Mesenchymal stem cell (in vitro differentiated cells and primary cell): Measurements from ENCODE around the gene CRYZ.

Experiments used
- DNase-seq: peaks from one replicate; pipeline ENCODE4 v3.0.0-alpha.2; 2013
- H2AFZ ChIP-seq: one replicate; pipeline ENCODE4 v1.6.1; 2013; ENCODE audit warnings: low read depth, mild to moderate bottlenecking, control low read depth, inconsistent platforms, low read length, moderate library complexity
- H2AK5ac ChIP-seq: 2 replicates; pipeline ENCODE4 v1.6.1; 2013; ENCODE audit warnings: low read length, moderate library complexity, mild to moderate bottlenecking, inconsistent platforms; ENCODE audit not compliant: severe bottlenecking
- H2BK120ac ChIP-seq: one replicate; pipeline ENCODE4 v1.6.1; 2013; ENCODE audit warnings: low read depth, mild to moderate bottlenecking, inconsistent platforms, low read length, moderate library complexity
- H2BK12ac ChIP-seq, 2 experiments: one replicate each; pipeline ENCODE4 v1.6.1; 2013; ENCODE audit warnings: inconsistent platforms in 2 of 2, low read length in 2 of 2, mild to moderate bottlenecking in 2 of 2, moderate library complexity in 2 of 2, control low read depth in 1 of 2
- H2BK15ac ChIP-seq: one replicate; pipeline ENCODE4 v1.6.1; 2013; ENCODE audit warnings: mild to moderate bottlenecking, low read depth, inconsistent platforms; ENCODE audit not compliant: poor library complexity, severe bottlenecking
- H2BK5ac ChIP-seq: 2 replicates; pipeline ENCODE4 v1.6.1; 2013; ENCODE audit warnings: low read depth, mild to moderate bottlenecking, low read length, control low read depth, inconsistent platforms; ENCODE audit not compliant: poor library complexity, severe bottlenecking
- H3K14ac ChIP-seq, 2 experiments: one replicate each; pipeline ENCODE4 v1.6.1; 2013; ENCODE audit warnings: inconsistent platforms in 2 of 2, low read length in 2 of 2, control low read depth in 1 of 2, mild to moderate bottlenecking in 1 of 2, moderate library complexity in 1 of 2
- H3K18ac ChIP-seq, 2 experiments: one replicate each; pipeline ENCODE4 v1.6.1; 2013; ENCODE audit warnings: inconsistent platforms in 2 of 2, low read length in 2 of 2, control low read depth in 1 of 2, low read depth in 1 of 2, mild to moderate bottlenecking in 1 of 2
- H3K23ac ChIP-seq, 2 experiments: one replicate each; pipeline ENCODE4 v1.6.1; 2013; ENCODE audit warnings: inconsistent platforms in 2 of 2, low read length in 2 of 2, mild to moderate bottlenecking in 2 of 2, moderate library complexity in 2 of 2, control low read depth in 1 of 2
- H3K27ac ChIP-seq: 2 replicates; pipeline ENCODE4 v1.5.1; 2013; ENCODE audit warnings: mild to moderate bottlenecking, moderate library complexity, low read length, control low read depth, inconsistent platforms; ENCODE audit not compliant: poor library complexity, severe bottlenecking
- H3K27me3 ChIP-seq, 2 experiments: 2 replicates each; pipeline versions ENCODE4 v1.6.1 to v1.7.0; 2013; ENCODE audit warnings: low read length in 2 of 2, mild to moderate bottlenecking in 2 of 2, moderate library complexity in 2 of 2, control low read depth in 1 of 2, inconsistent platforms in 1 of 2; ENCODE audit not compliant: control insufficient read depth in 1 of 2, insufficient read depth in 1 of 2
- H3K36me3 ChIP-seq, 2 experiments: 2 replicates each; pipeline versions ENCODE4 v1.6.1 to v1.7.0; 2013; ENCODE audit warnings: low read length in 2 of 2, control low read depth in 1 of 2, inconsistent platforms in 1 of 2, low read depth in 1 of 2, mild to moderate bottlenecking in 1 of 2; ENCODE audit not compliant: insufficient read depth in 2 of 2, control insufficient read depth in 1 of 2
- H3K4ac ChIP-seq, 2 experiments: one replicate each; pipeline ENCODE4 v1.6.1; 2013; ENCODE audit warnings: inconsistent platforms in 2 of 2, low read length in 2 of 2, mild to moderate bottlenecking in 2 of 2, moderate library complexity in 2 of 2, control low read depth in 1 of 2, low read depth in 1 of 2
- H3K4me1 ChIP-seq: 2 replicates; pipeline ENCODE4 v1.6.1; 2013; ENCODE audit warnings: low read depth, low read length, control low read depth; ENCODE audit not compliant: control insufficient read depth, insufficient read depth
- H3K4me2 ChIP-seq: 2 replicates; pipeline ENCODE4 v1.6.1; 2013; ENCODE audit warnings: low read length, mild to moderate bottlenecking, inconsistent platforms; ENCODE audit not compliant: poor library complexity, severe bottlenecking
- H3K4me3 ChIP-seq, 2 experiments: 2 replicates each; pipeline versions ENCODE4 v1.5.1 to v1.7.0; 2013; ENCODE audit warnings: low read length in 2 of 2, mild to moderate bottlenecking in 2 of 2, control low read depth in 1 of 2, low read depth in 1 of 2; ENCODE audit not compliant: insufficient read depth in 1 of 2
- H3K79me1 ChIP-seq: replicated peaks from 2 replicates; pipeline ENCODE4 v1.6.1; 2013; ENCODE audit warnings: mild to moderate bottlenecking, control low read depth, low read length, inconsistent platforms; ENCODE audit not compliant: poor library complexity, severe bottlenecking
- H3K9ac ChIP-seq: 2 replicates; pipeline ENCODE4 v1.7.0; 2013; ENCODE audit warnings: mild to moderate bottlenecking, low read length, moderate library complexity
- H3K9me3 ChIP-seq: 2 replicates; pipeline ENCODE4 v1.7.0; 2013; ENCODE audit warnings: mild to moderate bottlenecking, low read length; ENCODE audit not compliant: control insufficient read depth
- H4K8ac ChIP-seq: one replicate; pipeline ENCODE4 v1.6.1; 2013; ENCODE audit warnings: inconsistent platforms, mild to moderate bottlenecking, low read length, moderate library complexity
- H4K91ac ChIP-seq: one replicate; pipeline ENCODE4 v1.6.1; 2013; ENCODE audit warnings: mild to moderate bottlenecking, low read length, inconsistent platforms
- WGBS: methylation state at CpG from one replicate; pipeline ENCODE4 v1.1.7; 2013; ENCODE audit warnings: mixed read lengths; 5-methylcytosine and 5-hydroxymethylcytosine counted together

Gene CRYZ

DNA sequence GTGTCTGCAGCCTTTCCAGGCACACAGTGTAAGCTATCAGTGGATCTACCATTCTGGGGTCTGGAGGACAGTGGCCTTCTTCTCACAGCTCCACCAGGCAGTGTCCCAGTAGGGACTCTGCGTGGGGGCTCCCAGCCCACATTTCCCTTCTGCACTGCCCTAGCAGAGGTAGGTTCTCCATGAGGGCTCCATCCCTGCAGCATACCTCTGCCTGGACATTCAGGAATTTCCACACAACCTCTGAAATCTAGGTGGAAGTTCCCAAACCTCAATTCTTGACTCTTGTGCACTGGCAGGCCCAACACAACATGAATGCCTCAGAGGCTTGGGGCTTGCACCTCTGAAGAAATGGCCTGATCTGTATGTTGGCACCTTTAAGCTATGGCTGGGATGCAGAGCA lies 6.8 kb downstream of the CRYZ start:
- Histone ChIP-seq H3K4me3 (no peak overlapping the region), H4K91ac (no peak overlapping the region), H4K8ac (no peak overlapping the region), H3K4ac (no peak overlapping the region), H3K23ac (no peak overlapping the region), H3K36me3 (peaks cover 7 to 43% of the 10 kb centered on the region in 2 experiments), H3K79me1 (peaks cover 4% of the 10 kb centered on the region), H2BK5ac (no peak overlapping the region), H3K9ac (no peak overlapping the region), H3K9me3 (no peaks in the 10 kb centered on the region), H3K27ac (no peak overlapping the region), H3K18ac (no peak overlapping the region), H2AK5ac (no peak overlapping the region), H2BK120ac (no peak overlapping the region), H3K4me2 (no peak overlapping the region), H3K27me3 (no peaks in the 10 kb centered on the region), H2BK15ac (no peak overlapping the region), H2AFZ (no peak overlapping the region), H2BK12ac (no peak overlapping the region), H3K14ac (no peak overlapping the region), H3K4me1 (peaks cover 4% of the 10 kb centered on the region)
- DNase-seq: no peak
- WGBS: 77% methylated on average over 1 of the region's 1 CpG

DNA sequence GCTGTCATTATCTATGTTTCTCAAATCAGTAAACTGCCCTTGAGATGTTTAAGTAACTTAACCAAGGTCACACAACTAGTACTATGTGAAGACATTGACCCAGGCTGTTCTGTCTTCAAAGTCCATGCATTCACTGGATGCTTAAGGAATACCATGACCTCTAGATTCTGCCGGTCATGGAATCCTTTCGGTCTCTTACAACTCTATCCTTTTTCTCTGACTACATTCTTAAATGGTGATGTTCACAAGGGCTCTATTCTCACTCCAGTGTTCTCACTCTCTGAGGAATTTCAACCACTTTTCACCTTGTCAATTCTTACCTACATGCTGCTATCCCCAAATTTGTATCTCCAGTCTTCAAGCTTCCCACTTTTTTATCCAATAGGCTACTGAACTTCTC lies 15.2 kb downstream of the CRYZ start:
- DNase-seq: no peak
- Histone ChIP-seq H3K18ac (no peak overlapping the region), H3K27ac (no peak overlapping the region), H2BK5ac (no peak overlapping the region), H4K91ac (no peak overlapping the region), H3K4ac (no peak overlapping the region), H2BK12ac (no peak overlapping the region), H4K8ac (no peak overlapping the region), H3K27me3 (no peaks in the 10 kb centered on the region), H3K79me1 (peaks cover 3% of the 10 kb centered on the region), H3K14ac (no peak overlapping the region), H3K4me1 (peaks cover 1% of the 10 kb centered on the region), H3K9me3 (no peaks in the 10 kb centered on the region), H3K9ac (no peak overlapping the region), H3K4me2 (no peak overlapping the region), H2AK5ac (no peak overlapping the region), H2BK15ac (no peak overlapping the region), H3K4me3 (no peak overlapping the region), H3K23ac (no peak overlapping the region), H2AFZ (no peak overlapping the region), H2BK120ac (no peak overlapping the region), H3K36me3 (peaks cover 3 to 95% of the 10 kb centered on the region in 2 experiments)
- WGBS: 96% methylated on average over 2 of the region's 2 CpGs

DNA sequence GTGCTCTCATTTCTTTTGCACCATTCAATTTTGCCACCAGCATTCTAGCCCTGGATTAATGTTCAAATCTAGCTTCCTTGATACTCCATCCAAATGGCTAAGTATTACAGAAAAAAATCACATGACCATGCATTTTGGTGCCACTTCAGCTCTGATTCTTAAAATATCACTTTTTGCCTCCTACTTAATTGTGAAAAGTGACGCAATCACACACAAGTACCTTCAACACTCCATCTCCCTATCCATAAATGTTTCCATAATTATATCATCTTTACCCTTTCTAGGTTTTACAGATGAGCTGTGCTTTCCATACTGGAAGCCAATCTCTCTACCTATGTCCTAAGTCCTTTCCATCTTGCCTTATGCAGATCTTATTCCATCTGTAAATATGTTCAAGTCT lies 16.0 kb downstream of the CRYZ start:
- Histone ChIP-seq H4K8ac (no peak overlapping the region), H3K4me1 (peaks cover 1% of the 10 kb centered on the region), H3K9me3 (no peaks in the 10 kb centered on the region), H2BK120ac (no peak overlapping the region), H3K4me3 (no peak overlapping the region), H3K79me1 (peaks cover 1% of the 10 kb centered on the region), H2BK12ac (no peak overlapping the region), H3K27ac (no peak overlapping the region), H3K18ac (no peak overlapping the region), H3K4me2 (no peak overlapping the region), H2BK5ac (no peak overlapping the region), H3K36me3 (peaks cover 3 to 94% of the 10 kb centered on the region in 2 experiments), H4K91ac (no peak overlapping the region), H2AFZ (no peak overlapping the region), H3K27me3 (no peaks in the 10 kb centered on the region), H3K23ac (no peak overlapping the region), H3K9ac (no peak overlapping the region), H2BK15ac (no peak overlapping the region), H3K4ac (no peak overlapping the region), H3K14ac (no peak overlapping the region), H2AK5ac (no peak overlapping the region)
- DNase-seq: no peak
- 84% methylated on average over 1 of the region's 1 CpG for WGBS

DNA sequence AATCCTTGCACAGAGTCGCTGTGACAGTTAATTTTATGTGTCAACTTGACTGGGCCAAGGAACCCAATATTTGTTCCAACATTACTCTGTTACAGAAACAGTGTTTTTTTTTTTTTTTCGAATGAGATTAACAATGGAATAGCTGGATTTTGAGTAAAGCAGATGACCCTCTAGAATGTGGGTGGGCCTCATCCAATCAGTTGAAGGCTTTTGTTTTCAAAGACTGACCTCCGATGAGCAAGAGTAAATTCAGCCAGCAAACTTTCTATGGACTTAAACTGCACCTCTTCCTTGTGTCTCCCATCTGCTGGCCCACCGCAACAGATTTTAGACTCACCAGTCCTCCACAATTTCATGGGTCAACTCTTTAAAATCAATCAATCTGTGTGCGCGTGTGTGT lies 17.0 kb downstream of the CRYZ start:
- H2BK12ac ChIP-seq: no peak overlapping the region
- H3K4me2 ChIP-seq: no peak overlapping the region
- no peak overlapping the region for H2AK5ac ChIP-seq
- no peak overlapping the region for H3K18ac ChIP-seq
- H3K79me1 ChIP-seq: peaks cover 3% of the 10 kb centered on the region
- H4K8ac ChIP-seq: no peak overlapping the region
- H2BK15ac ChIP-seq: no peak overlapping the region
- H2AFZ ChIP-seq: no peak overlapping the region
- 92% methylated on average over 2 of the region's 6 CpGs for WGBS
- H3K23ac ChIP-seq: no peak overlapping the region
- H3K9ac ChIP-seq: no peak overlapping the region
- no peak overlapping the region for H4K91ac ChIP-seq
- no peak overlapping the region for H3K4ac ChIP-seq
- no peak overlapping the region for H3K27ac ChIP-seq
- H3K4me1 ChIP-seq: peaks cover 1% of the 10 kb centered on the region
- H3K4me3 ChIP-seq: no peak overlapping the region
- H3K14ac ChIP-seq: no peak overlapping the region
- peaks cover 6 to 94% of the 10 kb centered on the region in 2 experiments for H3K36me3 ChIP-seq
- no peaks in the 10 kb centered on the region for H3K27me3 ChIP-seq
- no peak for DNase-seq
- no peak overlapping the region for H2BK120ac ChIP-seq
- H2BK5ac ChIP-seq: no peak overlapping the region
- no peaks in the 10 kb centered on the region for H3K9me3 ChIP-seq
